Nephron progenitor cell (in vitro differentiated cells): Measurements from ENCODE around the gene SLC4A8.

ENCODE experiments used
- DNase-seq: peaks from one replicate; pipeline ENCODE4 v3.0.0; 2021
- H3K27ac Mint-ChIP-seq: 2 replicates; pipeline ENCODE4 v1.8.0; 2021; ENCODE audit warnings: mild to moderate bottlenecking, moderate library complexity, mixed read lengths
- H3K27me3 Mint-ChIP-seq: 2 replicates; pipeline ENCODE4 v1.8.0; 2021; ENCODE audit warnings: mild to moderate bottlenecking, low read depth, mixed read lengths; ENCODE audit not compliant: poor library complexity
- H3K36me3 Mint-ChIP-seq: 2 replicates; pipeline ENCODE4 v1.8.0; 2021; ENCODE audit warnings: low read depth, mixed read lengths
- H3K4me1 Mint-ChIP-seq: 2 replicates; pipeline ENCODE4 v1.8.0; 2021; ENCODE audit warnings: mixed read lengths
- H3K4me3 Mint-ChIP-seq: 2 replicates; pipeline ENCODE4 v1.8.0; 2021; ENCODE audit warnings: mild to moderate bottlenecking, moderate library complexity, mixed read lengths
- H3K9me3 Mint-ChIP-seq: 2 replicates; pipeline ENCODE4 v1.8.0; 2021; ENCODE audit warnings: mild to moderate bottlenecking, moderate library complexity, mixed read lengths
- TF ChIP-seq, protein P1 (sequence below): fragments of 200-600 bp; sonication (generic); IDR thresholded peaks from 2 replicates; pipeline ENCODE4 v1.5.0; 2021; ENCODE audit warnings: antibody characterized with exemption

SLC4A8 gene

DNA sequence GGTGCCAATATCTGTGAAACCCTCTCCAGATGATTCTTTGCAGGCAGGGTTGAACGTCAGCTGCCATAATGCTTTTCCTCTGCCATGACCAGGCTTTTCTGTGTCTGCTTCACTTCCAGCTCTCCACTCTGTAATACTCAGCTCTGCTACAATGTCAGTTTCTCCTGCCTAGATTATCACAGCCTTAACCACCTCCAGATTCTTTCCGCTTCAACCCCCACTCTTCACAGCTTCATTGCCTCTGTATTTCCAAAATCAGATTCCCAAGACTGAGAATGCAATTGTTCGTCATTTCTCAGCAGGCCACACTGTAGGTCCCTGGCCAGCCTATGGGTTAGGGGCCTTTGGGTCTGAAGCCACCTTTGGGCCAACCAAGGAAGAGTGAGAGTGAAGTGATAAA lies 92.7 kb downstream of the SLC4A8 start:
- H3K27ac Mint-ChIP-seq: no peak overlapping the region
- no peak for DNase-seq

DNA sequence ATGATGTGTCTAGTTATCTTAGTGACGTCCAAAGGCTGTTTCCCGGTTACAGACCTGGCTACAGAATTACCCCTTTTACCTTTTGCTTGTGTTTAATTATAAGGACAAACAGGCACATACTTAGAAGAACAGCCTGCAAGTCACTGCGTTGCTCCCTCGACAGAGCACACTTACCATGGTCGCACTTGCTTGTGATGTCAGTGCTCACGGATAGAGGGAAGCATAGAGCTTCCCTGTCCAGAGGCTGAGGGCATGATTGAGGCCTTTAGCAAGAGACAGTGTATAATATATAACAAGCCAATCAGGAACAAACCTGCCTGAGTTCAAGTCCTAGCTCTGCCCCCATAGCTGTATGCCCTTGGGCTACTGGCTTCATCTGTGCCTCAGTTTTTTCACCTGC lies 93.2 kb downstream of the SLC4A8 start:
- Mint-ChIP-seq H3K4me1 (peaks cover 4% of the 10 kb centered on the region), H3K36me3 (no peaks in the 10 kb centered on the region), H3K27ac (no peak overlapping the region), H3K4me3 (no peak overlapping the region), H3K9me3 (no peaks in the 10 kb centered on the region), H3K27me3 (peaks cover 13% of the 10 kb centered on the region)
- no peak for DNase-seq
- TF ChIP-seq, protein P1, sequence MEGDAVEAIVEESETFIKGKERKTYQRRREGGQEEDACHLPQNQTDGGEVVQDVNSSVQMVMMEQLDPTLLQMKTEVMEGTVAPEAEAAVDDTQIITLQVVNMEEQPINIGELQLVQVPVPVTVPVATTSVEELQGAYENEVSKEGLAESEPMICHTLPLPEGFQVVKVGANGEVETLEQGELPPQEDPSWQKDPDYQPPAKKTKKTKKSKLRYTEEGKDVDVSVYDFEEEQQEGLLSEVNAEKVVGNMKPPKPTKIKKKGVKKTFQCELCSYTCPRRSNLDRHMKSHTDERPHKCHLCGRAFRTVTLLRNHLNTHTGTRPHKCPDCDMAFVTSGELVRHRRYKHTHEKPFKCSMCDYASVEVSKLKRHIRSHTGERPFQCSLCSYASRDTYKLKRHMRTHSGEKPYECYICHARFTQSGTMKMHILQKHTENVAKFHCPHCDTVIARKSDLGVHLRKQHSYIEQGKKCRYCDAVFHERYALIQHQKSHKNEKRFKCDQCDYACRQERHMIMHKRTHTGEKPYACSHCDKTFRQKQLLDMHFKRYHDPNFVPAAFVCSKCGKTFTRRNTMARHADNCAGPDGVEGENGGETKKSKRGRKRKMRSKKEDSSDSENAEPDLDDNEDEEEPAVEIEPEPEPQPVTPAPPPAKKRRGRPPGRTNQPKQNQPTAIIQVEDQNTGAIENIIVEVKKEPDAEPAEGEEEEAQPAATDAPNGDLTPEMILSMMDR: no peak

More for the DNA sequence above, 92.7 kb downstream of the SLC4A8 start:
- Mint-ChIP-seq H3K27me3 (peaks cover 13% of the 10 kb centered on the region), H3K4me1 (peaks cover 4% of the 10 kb centered on the region), H3K4me3 (no peak overlapping the region), H3K36me3 (no peaks in the 10 kb centered on the region), H3K9me3 (no peaks in the 10 kb centered on the region)
- TF ChIP-seq, protein P1: no peak

DNA sequence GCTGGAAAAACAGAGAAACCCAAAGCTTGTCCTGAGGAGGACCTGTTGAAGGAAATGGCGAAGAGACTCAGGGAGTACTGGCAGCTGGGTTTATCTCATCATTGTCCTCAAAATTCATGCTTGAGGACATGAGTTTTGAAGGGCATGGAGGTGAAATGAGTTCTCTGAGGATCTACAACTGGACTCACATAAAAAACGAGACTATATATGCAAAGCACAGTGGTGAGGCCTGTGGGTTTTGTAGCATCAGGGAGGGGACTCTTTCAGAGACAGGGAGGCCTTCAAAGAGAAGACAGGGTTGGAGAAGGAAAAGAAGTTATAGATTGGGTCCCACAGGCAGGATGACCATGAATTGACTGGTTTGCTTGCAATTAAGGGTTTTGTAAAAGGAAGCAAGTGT lies 95.1 kb downstream of the SLC4A8 start:
- no peaks in the 10 kb centered on the region for H3K36me3 Mint-ChIP-seq
- peak overlapping the region; percentile 17 for H3K27ac Mint-ChIP-seq
- H3K4me3 Mint-ChIP-seq: no peak overlapping the region
- peaks cover 17% of the 10 kb centered on the region for H3K27me3 Mint-ChIP-seq
- TF ChIP-seq, protein P1: no peak
- H3K4me1 Mint-ChIP-seq: peaks cover 4% of the 10 kb centered on the region
- H3K9me3 Mint-ChIP-seq: no peaks in the 10 kb centered on the region
- DNase-seq: no peak

DNA sequence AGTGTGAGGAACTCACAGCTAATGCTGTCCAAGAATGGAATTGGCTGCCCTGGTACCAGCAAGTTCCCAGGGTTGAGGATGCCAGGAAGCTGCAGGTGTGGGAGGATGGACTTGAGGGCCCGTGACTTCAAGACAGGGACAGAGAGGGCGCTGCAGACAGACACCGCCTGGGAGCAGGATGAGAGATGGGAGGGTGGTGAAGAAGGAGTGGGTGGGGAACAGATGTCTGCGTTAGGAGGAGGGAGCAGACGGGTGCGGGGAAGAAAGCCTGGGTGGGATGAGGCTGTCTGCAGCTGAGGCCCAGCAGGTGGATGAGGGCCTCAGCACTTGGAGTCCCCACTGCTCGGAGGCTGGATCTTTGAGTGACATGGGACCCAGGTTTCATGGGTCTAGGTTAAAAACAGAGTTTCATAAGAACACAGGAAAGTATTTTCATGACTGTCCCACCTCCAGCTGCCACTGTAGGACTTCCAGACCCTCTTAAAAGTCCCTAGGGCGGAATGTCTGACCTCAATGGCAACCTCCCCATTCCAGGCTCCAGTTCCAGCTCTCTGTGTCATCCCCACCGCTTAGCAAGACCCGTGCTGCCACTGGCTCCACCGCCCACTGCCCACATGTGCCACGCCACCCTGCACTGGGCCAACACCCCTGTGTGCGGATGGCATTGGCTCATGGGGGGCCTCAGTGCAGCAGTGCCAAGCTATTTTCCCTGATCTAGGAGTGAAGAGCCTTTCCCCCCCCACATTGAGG lies 96.1 kb downstream of the SLC4A8 start:
- no peaks in the 10 kb centered on the region for H3K36me3 Mint-ChIP-seq
- H3K27me3 Mint-ChIP-seq: peaks cover 14% of the 10 kb centered on the region
- no peaks in the 10 kb centered on the region for H3K4me1 Mint-ChIP-seq
- H3K9me3 Mint-ChIP-seq: no peaks in the 10 kb centered on the region
- H3K27ac Mint-ChIP-seq: no peak overlapping the region
- no peak for DNase-seq
- no peak overlapping the region for H3K4me3 Mint-ChIP-seq
- TF ChIP-seq, protein P1: no peak

DNA sequence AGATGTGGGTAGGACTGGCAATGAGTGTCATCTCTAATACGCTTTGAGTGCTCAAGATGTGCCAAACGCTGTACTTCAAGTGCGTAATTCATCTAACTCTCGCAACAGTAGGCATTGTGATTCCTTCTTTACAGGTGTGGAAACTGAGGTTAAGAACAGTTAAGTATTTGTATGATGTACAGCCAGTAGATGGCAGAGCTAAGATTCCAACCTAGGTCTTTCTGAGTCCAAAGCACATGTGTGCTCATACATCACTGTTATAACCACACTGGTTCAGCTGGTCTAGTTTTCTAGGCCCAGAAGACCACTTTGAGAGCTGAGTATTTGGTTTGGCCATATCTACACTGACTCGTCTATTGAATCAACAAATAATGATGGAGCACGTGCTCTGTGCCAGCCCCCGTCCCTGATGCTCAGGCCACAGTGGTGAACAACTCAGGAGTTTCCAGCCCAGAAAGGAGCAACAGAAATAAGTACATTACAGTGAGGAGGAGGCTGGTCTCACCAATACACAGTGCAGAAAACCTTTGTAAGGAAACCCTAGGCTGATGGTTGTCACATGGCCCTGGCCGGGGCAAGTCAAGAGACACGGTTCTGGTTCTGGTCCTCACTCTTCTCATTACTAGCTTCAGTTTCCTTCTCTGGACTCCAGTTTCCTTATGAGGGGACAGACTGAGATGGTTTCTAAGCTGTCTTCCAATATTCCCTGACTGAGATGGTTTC lies 97.1 kb downstream of the SLC4A8 start:
- TF ChIP-seq, protein P1: no peak
- H3K4me1 Mint-ChIP-seq: no peaks in the 10 kb centered on the region

More for the DNA sequence above, 97.1 kb downstream of the SLC4A8 start:
- Mint-ChIP-seq H3K27me3 (peaks cover 10% of the 10 kb centered on the region), H3K4me3 (no peak overlapping the region), H3K27ac (no peak overlapping the region), H3K36me3 (no peaks in the 10 kb centered on the region), H3K9me3 (no peaks in the 10 kb centered on the region)
- no peak for DNase-seq
